K562 (cell line): ENCODE results near the gene METTL25B. TPM values are rescaled to one million over a fixed set of nuclear protein-coding genes. Genes with fewer than 3 reads are reported as not detected.

Source experiments
- JUNB ChIP-seq: fragments of 450-650 bp; formaldehyde crosslinking; conservative IDR thresholded peaks from 2 replicates; pipeline ENCODE4 v1.4.0; 2020; ENCODE audit warnings: mild to moderate bottlenecking
- MGA ChIP-seq: fragments of 450-650 bp; IDR thresholded peaks from 2 replicates; pipeline ENCODE4 v1.6.1; 2016; ENCODE audit warnings: mild to moderate bottlenecking, moderate library complexity
- PHF21A ChIP-seq: fragments of 450-650 bp; IDR thresholded peaks from 2 replicates; pipeline ENCODE4 v1.6.1; 2017; ENCODE audit warnings: low read depth, borderline replicate concordance
- POLR2H ChIP-seq: IDR thresholded peaks from 2 replicates; pipeline ENCODE4 v1.6.1; 2016; ENCODE audit warnings: missing genetic modification characterization, low read depth, mild to moderate bottlenecking, control low read depth, missing compliant biosample characterization, moderate library complexity
- PREB ChIP-seq: sonication (generic); formaldehyde crosslinking; IDR thresholded peaks from 2 replicates; pipeline ENCODE4 v1.8.1; 2023; ENCODE audit warnings: mild to moderate bottlenecking, missing genetic modification reagents
- THRB ChIP-seq: fragments of 450-650 bp; formaldehyde crosslinking; conservative IDR thresholded peaks from 2 replicates; pipeline ENCODE4 v1.4.0; 2022; ENCODE audit warnings: mild to moderate bottlenecking, missing genetic modification characterization
- ZNF133 ChIP-seq: fragments of 250-450 bp; sonication (Bioruptor Pico); IDR thresholded peaks from 2 replicates; pipeline ENCODE4 v1.4.0; 2020; ENCODE audit warnings: mild to moderate bottlenecking
- polyA plus RNA-seq, 8 experiments: library from polyadenylated mRNA; depleted of rRNA in 4 of 8; stranded (reverse) in 5 of 8; unstranded in 3 of 8; fragments of >200 nt; fragmentation: Nextera tagmentation in 2 of 8; fragmentation: Illumina TruSeq in 1 of 8; extraction: Ambion mirVana in 2 of 8; extraction: Trizol in 1 of 8; gene quantifications; 2 replicates each; pipeline versions ENCODE4 v1.2.1 to v1.2.3, GENCODE V29; 2011 to 2014; ENCODE audit warnings: inconsistent platforms in 1 of 8, missing spikeins in 1 of 8
- total RNA-seq, 7 experiments: library from RNA; depleted of rRNA in 6 of 7; stranded (reverse); fragments of >200 nt in 6 of 7; fragmentation: Illumina TruSeq in 2 of 7; extraction: Trizol in 2 of 7; gene quantifications; 2 replicates each; pipeline versions ENCODE4 v1.2.1 to v1.2.3, GENCODE V29; 2011 to 2021; ENCODE audit warnings: low replicate concordance in 1 of 7
- TF ChIP-seq, protein P1 (sequence below): fragments of 450-650 bp; IDR thresholded peaks from 2 replicates; pipeline ENCODE4 v1.6.1; 2017; ENCODE audit warnings: antibody characterized with exemption, mild to moderate bottlenecking

Gene METTL25B
- total and polyA plus RNA-seq, 9 of the 15 experiments (the other 6 are each of a cell fraction or from before 2014, with no cell fraction given), result 7.7 to 48.3 (median 33.1) TPM

DNA sequence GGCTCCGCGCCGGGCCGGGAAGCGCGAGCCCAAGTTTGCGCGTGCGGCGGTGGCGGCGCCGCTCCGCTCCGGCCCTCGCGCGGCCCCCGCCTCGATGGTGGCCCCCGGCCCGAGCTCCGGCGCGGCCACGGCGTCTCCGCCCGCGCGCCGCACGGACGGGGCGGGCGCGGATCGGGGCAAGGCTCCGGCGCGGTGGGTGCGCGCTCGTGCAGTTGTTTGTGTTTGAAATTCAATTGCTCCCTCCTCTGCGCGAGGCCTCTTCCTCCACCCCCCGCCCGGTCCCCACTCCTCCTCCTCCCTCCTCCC lies 23.1 kb downstream of the METTL25B start, which contains the start of gene HDGF (continued):
- TF ChIP-seq MGA (no peak), JUNB (CRISPR knock-in tag) (no peak), ZNF133 (CRISPR knock-in tag) (no peak), POLR2H (tag) (0 out of 2 replicates have a peak, but pooled peaks have one; percentile 20), PREB (CRISPR knock-in tag) (no peak), THRB (no peak), PHF21A (no peak)
- TF ChIP-seq, protein P1, sequence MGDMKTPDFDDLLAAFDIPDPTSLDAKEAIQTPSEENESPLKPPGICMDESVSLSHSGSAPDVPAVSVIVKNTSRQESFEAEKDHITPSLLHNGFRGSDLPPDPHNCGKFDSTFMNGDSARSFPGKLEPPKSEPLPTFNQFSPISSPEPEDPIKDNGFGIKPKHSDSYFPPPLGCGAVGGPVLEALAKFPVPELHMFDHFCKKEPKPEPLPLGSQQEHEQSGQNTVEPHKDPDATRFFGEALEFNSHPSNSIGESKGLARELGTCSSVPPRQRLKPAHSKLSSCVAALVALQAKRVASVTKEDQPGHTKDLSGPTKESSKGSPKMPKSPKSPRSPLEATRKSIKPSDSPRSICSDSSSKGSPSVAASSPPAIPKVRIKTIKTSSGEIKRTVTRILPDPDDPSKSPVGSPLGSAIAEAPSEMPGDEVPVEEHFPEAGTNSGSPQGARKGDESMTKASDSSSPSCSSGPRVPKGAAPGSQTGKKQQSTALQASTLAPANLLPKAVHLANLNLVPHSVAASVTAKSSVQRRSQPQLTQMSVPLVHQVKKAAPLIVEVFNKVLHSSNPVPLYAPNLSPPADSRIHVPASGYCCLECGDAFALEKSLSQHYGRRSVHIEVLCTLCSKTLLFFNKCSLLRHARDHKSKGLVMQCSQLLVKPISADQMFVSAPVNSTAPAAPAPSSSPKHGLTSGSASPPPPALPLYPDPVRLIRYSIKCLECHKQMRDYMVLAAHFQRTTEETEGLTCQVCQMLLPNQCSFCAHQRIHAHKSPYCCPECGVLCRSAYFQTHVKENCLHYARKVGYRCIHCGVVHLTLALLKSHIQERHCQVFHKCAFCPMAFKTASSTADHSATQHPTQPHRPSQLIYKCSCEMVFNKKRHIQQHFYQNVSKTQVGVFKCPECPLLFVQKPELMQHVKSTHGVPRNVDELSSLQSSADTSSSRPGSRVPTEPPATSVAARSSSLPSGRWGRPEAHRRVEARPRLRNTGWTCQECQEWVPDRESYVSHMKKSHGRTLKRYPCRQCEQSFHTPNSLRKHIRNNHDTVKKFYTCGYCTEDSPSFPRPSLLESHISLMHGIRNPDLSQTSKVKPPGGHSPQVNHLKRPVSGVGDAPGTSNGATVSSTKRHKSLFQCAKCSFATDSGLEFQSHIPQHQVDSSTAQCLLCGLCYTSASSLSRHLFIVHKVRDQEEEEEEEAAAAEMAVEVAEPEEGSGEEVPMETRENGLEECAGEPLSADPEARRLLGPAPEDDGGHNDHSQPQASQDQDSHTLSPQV, result 0 out of 2 replicates have a peak, but pooled peaks have one; percentile 29
